Activated T-helper 1 cell treated with anti-CD3 and anti-CD28 coated beads, Interleukin-2, amount 50 U/mL, for 16 hours (primary cell): Measurements from ENCODE around the gene CLN5.
A peak's percentile ranks its signal among the peaks of the same experiment; 100 is the strongest.
"Not testable (repeated sequence)": the region's sequence is repeated elsewhere in the genome, so short reads cannot be mapped to it uniquely, and the experiment has no call there.

Experiments used
- DNase-seq, 2 donors: peaks; one replicate each; pipeline ENCODE4 v3.0.0-alpha.2; 2020; ENCODE audit warnings: low read depth in 1 of 2, low spot score in 1 of 2

Gene CLN5

GRCh38 chr13:76991796-76992547, at the start of gene CLN5:
Gene CLN5, plus strand, starts transcription at chr13:76992081. Its CDS starts 18 bp downstream, at chr13:76992099.
- peak; percentile 87 to 92 for DNase-seq

GRCh38 chr13:76942363-76942762, 49.5 kb upstream of the CLN5 start:
- DNase-seq: no peak

GRCh38 chr13:76943646-76944045, 48.2 kb upstream of the CLN5 start:
- no peak for DNase-seq

- DNase-seq: no peak
Observed at GRCh38 chr13:76944456-76944855, 47.4 kb upstream of the CLN5 start.

GRCh38 chr13:76948149-76948548, 43.7 kb upstream of the CLN5 start, which contains the start of gene ACOD1:
Gene ACOD1, plus strand, starts transcription at chr13:76948511. Its CDS starts 48 bp downstream, at chr13:76948559.
- no peak for DNase-seq

- DNase-seq: no peak
Observed at GRCh38 chr13:76950101-76950500, 41.8 kb upstream of the CLN5 start.

- no peak for DNase-seq
Observed at GRCh38 chr13:76953968-76954367, 37.9 kb upstream of the CLN5 start.

- DNase-seq: no peak
Observed at GRCh38 chr13:76954538-76954937, 37.3 kb upstream of the CLN5 start.

GRCh38 chr13:76955193-76955592, 36.7 kb upstream of the CLN5 start:
- no peak for DNase-seq

GRCh38 chr13:76955661-76956060, 36.2 kb upstream of the CLN5 start:
- no peak for DNase-seq

- no peak for DNase-seq
Observed at GRCh38 chr13:76958841-76959432, 32.9 kb upstream of the CLN5 start.

- not testable (repeated sequence) for DNase-seq
Observed at GRCh38 chr13:76959734-76960133, 32.1 kb upstream of the CLN5 start.

GRCh38 chr13:76965759-76966421, 26.0 kb upstream of the CLN5 start:
- DNase-seq: no peak

GRCh38 chr13:76967031-76967430, 24.9 kb upstream of the CLN5 start:
- DNase-seq: no peak

GRCh38 chr13:76968041-76968440, 23.8 kb upstream of the CLN5 start:
- no peak for DNase-seq

GRCh38 chr13:76969488-76970365, 22.2 kb upstream of the CLN5 start:
- DNase-seq: no peak

GRCh38 chr13:76971215-76971614, 20.7 kb upstream of the CLN5 start:
- no peak for DNase-seq

- no peak for DNase-seq
Observed at GRCh38 chr13:76971851-76972829, 19.7 kb upstream of the CLN5 start.

- DNase-seq: no peak
Observed at GRCh38 chr13:76973920-76974617, 17.8 kb upstream of the CLN5 start.

GRCh38 chr13:76974618-76974975, 17.3 kb upstream of the CLN5 start:
- no peak for DNase-seq
